Raji (cell line): Measurements from ENCODE around the gene BTG3.

Experiments
- POLR2A ChIP-seq: IDR thresholded peaks from 2 replicates; pipeline ENCODE4 v1.6.1; 2011; ENCODE audit warnings: low read depth, low read length, control low read depth; ENCODE audit not compliant: insufficient read depth

Gene BTG3

DNA sequence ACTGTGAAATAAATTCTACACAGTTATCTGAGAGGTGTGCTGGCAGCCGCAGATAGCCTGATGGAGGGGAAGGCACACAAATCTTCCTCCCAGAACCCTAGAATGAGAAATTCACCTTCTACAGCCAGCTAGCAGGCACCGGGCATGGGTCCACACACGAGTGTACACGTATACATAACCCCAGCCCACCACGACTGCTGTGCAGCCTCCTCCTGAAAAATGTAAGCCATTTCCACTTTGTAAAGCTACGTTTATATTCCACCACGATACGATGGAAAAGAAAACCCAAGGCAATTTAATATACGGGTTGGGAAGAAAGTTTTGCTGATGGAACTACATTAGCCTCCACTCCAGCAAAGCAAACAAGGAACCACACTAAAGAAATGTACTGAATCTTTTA, 1.8 kb downstream of the BTG3 start:
- TF ChIP-seq POLR2A = no peak

DNA sequence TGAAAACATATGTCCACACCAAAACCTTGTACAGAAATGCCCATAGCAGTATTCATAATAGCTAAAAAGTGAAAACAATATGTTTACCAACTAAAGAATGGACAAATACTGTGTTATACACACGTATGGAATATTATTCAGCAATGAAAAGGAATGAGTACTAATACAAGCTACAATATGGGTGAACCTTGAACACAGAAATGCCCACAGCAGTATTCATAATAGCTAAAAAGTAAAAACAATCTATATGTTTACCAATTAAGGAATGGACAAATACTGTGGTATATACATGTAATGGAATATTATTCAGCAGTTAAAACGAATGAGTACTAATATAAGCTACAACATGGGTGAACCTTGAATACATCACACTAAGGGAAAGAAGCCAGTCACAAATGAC, 3.0 kb downstream of the BTG3 start:
- no peak for TF ChIP-seq POLR2A

DNA sequence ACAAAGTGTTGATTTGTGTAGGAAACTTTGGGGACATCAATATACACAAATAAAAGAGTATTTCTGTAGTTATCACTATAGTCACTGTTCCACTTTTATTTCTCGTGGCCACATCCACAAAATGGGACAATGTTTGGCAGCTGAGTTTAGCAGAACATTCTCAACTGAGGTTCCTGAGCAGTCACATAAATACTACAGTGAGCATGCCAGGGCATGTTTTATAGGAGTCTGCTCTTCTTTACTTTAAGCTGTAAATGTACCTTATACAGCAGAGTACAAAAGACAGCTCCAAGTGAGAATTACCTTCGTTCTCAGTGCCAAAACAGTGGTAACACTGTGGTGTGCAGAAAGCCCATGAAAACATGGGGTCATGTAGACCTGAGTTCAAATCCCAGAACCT, 5.0 kb downstream of the BTG3 start:
- TF ChIP-seq POLR2A = no peak

DNA sequence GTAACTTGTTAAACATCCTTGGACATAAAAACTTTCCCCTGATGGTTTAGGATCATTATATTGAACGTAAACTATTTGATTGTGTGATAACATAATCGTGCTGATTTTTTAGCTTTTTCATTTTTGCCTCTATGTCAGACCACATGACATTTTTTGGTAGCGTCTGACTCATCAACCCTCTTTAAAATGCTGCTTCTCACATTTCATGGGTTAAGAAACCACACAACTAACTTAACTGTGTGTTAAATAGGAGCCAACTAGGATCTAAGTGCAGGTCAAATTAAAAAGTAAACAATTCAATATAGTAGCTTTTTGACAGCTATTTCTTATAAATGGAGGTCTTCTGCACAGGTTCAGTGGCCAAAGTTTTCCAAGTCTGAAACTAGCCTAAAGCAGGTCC, 9.8 kb downstream of the BTG3 start:
- no peak for TF ChIP-seq POLR2A

DNA sequence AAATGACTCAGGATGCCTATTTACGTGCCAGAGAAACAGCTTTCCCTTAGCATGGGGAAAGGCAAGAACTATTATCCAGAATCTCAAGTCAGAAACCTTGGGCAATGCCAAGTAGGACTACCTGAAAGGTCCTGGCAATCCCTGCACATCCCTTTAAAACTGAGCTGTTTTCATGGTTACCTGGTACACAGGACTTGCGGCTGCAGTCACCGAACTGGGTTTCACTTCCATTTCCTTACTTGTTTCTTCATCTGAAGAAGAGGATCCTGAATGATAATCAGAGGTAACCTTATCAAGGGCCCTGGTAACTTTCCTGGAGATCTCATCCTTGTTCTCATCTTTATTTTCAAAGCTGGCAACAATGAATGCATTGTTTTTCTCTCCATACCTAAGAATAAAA, 14.3 kb downstream of the BTG3 start:
- TF ChIP-seq POLR2A = no peak

DNA sequence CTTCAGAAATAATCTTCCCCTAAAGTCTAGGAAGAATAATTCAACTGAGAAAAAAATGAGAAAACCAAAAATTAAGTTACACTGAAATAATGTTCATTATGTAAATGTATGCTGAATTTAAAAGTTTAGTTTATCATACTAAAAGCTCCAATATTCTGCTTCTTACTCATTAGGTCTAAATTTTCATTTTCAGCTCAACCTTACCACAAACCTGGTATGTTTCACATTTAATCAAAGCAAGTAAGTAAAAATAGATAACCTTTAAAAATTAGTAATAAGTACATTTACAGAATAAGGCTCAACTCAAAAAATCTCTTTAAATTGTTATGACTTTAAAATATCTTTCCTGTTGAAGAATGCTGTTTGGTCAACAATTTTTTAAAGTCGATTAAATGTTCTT, 15.0 kb downstream of the BTG3 start:
- TF ChIP-seq POLR2A = no peak

DNA sequence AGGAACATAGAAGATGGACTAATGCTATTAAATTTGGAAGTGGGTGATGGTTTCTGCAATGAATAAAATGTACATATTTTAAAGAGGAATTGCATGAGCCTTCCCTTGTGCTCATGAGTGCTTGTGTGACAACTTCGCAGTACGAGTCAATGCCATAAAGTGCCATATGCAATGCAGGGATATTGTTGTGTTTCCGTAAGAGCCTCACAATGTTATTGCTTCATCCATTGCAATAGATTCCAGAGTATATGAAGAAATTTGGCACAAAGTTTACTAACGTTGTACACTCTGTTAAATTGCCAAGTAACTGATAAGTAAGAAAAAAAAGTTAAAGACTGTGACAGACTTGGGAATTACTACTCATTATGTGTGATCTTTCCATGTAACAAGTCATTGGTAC, 22.3 kb downstream of the BTG3 start:
- no peak for TF ChIP-seq POLR2A

DNA sequence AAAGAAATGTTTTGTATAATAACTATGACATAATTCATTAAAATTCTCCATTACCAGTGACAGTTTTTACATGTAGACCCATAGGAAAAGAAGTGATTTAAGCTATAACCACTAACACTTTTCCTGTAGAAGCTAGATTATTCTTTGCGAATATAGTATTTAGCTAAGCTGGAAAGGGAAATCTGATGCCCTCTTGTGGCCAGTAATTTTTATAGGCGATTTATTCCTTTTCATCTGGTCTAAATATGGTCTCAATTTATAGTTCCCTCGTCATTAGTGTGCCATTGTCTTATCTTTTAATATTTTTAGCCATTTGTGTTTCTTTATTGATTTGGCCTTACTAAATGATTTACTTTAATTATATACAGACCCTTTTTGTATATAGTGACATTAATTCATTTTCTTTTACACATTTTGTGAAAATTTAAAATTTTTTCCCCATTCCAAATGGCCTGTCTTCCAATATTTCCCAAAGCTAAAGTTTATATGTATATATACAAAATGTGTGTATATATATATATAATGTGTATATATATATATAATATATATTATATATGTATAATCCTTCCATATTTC, 26.7 kb downstream of the BTG3 start:
- TF ChIP-seq POLR2A = no peak

DNA sequence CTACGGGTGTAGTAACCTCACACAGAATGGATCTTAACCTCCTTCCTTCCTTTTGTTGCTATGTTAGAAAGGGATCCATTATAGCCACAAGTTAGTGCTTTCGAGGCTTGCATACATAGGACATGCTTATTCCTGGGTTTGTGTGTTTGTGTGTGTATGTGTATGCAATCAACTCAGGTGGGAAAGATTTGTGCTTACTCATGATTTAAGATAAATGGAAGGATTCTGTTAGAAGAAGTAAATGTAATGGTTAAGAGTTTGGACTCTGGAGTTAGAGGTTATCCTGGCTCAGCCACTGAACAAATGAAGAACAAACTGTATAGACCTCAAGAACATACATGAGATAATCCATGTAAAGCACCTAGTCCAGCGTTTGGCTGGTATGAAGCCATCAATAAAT, 28.8 kb downstream of the BTG3 start:
- TF ChIP-seq POLR2A = no peak

DNA sequence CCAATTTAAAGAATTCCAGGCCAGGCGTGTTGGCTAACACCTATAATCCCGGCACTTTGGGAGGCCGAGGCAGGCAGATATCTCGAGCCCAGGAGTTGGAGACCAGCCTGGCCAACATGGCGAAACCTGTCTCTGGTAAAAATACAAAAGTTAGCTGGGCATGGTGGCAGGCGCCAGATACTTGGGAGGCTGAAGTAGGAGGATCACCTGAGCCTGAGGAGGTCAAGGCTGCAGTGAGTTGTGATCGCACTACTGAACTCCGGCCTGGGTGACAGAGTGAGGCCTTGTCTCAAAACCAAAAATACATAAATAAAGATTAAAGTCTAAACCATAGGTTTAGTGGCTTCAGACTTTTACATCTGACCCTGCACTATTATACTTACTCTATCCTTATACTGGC, 32.4 kb downstream of the BTG3 start:
- no peak for TF ChIP-seq POLR2A

DNA sequence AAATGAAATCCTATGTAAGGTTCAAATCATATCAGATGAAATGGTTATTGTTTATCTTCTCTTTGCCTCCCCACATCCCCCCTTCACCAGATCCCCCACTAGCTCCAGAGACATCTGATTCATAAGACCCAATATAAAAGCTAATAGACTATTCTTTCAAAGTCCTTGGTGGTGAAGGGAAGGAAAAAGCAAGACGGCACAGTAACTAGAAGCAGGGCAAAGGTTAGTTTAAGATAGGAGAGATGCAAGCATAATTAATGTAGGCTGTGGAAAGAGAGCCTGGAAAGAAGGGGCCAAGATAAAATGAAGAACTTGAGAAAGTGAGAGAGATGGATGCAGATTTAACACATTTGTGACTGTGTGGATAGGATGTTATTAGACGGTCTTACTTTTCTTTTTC, 33.8 kb downstream of the BTG3 start:
- TF ChIP-seq POLR2A = no peak

DNA sequence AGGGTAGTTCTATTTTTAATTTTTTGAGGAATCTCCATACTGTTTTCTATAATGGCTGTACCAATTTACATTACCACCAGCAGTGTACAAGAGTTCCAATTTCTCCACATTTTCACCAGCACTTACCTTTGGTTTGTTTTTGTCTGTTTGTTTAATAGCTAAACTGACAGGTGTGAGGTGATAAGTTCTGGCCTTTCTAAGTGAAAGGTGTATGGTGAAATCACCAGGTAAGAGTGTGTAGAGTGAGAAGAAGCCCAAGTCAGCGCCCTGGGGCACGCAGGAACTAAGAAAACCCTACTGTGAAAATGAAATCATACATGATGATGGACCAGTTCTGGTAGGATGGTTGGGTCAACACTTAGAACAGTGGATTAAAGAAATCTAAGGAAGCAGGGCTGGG, 34.5 kb downstream of the BTG3 start:
- no peak for TF ChIP-seq POLR2A

DNA sequence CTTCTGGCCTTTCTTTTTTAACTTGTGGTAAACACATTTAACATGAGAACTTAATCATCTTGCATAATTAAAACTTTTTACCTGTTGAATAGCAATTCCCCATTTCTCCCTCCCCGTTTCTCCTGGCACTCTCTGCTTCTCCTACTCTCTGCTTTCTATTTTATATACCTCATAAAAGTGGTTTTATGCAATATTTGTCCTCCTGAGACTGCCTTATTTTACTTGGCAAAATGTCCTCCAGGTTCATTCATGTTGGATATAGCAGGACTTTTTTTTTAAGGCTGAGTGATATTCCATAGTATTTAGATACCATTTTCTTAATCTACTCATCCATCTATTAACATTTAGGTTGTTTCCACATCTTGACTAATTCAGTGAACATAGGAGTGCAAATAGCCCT, 35.0 kb downstream of the BTG3 start:
- TF ChIP-seq POLR2A = no peak

DNA sequence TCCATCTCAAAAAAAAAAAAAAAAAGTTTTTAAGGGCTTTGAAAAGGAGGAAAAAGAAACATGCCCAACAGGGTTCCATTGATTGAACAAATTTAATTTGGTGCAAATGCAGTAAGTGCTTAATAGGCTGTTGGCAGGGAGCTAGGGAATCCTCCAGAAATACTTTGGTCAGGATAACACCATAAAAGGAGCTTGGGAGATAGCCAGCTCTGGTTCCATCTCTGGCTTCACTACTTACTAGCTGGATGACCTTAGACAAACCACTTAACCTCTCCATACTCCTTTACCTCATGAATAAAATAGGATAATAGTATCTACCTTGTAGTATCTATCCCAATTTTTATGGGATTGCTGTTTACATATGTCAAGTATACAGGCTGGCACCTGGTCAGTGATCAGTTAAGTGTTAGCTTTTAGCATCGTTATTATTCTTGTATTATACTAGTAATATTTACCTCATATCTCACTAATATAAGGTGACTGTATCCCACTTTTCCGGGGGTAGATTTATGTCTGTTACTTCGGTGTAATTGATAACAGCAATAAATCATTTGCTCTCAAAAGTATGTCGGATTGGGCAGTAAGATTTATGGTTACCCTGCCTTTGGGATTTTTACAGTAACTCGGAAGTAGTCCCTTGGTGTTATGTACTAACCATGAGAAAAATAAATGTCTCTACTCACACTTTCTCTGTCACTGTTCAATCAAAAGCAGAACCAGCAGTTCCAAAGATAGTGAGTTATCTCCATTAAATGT, 36.4 kb downstream of the BTG3 start:
- TF ChIP-seq POLR2A = no peak

DNA sequence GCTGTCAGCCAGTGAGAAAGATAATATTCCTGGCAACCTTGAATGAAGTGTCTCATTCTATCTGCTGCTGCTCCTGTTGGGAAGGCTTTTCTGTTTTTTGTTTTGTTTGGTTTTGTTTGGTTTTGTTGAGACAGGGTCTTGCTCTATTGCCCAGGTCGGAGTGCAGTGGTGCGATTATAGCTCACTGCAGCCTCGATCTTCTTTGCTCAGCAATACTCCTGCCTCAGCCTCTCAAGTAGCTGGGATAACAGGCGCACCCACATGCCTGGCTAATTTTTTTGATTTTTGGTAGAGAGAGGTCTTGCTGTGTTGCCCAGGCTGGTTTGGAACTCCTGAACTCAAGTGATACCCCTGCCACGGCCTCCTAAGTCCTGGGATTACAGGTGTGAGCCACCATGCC, 37.6 kb downstream of the BTG3 start:
- no peak for TF ChIP-seq POLR2A

DNA sequence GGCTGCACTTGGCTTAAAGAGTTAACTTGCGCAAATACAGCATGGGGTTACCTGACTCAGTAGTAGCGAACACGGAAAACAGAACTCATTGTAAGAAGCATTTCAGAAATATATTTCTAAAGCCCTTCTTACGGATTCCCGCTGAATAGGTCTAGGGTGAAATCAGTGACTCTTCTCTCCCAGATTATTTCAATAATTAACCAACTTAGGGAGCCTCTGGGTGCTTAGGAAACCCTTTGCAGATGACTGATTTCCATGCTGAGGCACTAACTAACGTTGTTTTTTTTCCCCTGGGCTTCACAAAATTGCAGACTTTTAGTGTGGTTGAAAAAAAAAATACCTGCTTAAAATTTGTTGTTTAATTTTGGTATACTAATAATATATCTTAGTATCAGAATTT, 40.3 kb downstream of the BTG3 start:
- no peak for TF ChIP-seq POLR2A

DNA sequence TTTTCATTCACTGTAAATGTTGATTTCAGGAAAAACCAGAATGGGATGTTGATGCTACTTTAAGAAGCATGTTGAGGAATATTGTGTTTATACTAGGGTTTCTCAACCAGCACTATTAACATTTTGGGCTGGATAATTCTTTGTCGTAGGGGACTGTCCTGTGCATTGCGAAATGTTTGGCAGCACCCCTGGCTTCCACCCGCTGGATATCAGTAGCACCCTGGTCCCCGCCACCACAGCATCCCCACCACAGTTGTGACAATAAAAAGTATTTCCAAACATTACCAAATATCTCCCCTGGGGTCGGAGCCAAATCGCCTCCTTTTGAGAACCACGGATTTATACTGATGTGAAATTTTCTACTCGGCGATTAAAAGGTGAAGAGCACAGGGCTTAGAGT, 41.9 kb downstream of the BTG3 start:
- no peak for TF ChIP-seq POLR2A

DNA sequence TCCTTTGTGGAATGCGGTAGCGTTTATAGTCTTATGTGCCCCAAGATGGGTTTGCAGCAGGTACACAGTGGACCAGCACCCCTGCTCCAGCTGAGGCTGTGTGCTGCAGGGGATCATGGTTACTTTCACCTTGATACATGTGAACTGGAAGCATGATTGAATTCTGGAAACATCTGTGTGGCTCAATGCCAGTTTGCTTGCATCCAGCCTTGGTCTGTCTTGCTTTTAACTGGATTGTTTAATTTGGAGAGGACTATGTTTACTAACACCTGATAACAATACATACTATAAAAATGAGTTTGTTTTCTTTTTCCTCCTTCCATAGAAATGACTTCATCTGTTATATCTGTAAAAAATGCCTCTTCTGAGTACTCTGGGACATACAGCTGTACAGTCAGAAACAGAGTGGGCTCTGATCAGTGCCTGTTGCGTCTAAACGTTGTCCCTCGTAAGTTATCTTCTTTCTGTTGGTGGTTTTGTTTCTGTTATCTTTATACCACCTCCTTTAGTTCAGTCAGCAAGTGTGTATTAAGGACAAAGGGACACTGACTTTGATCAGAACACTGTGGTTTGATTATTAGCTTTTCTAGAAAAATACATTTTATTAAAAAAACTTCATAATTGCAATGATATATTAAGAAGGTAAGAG, 52.2 kb downstream of the BTG3 start:
- no peak for TF ChIP-seq POLR2A
